ENCODE measurements around the gene OPCML.

OPCML gene

GRCh38 chr11:132718711-132719671 lies 813.3 kb downstream of the OPCML start:
- in situ Hi-C loops (cut with HindIII; ENCODE audit: low sequenced_read_pairs): no loop called here

- in situ Hi-C loops (cut with HindIII; ENCODE audit: low sequenced_read_pairs): no loop called here
Observed at GRCh38 chr11:132717824-132718223, 814.5 kb downstream of the OPCML start.

- in situ Hi-C loops (cut with HindIII; ENCODE audit: low sequenced_read_pairs): no loop called here
Observed at GRCh38 chr11:132716037-132716436, 816.3 kb downstream of the OPCML start.

- in situ Hi-C loops (cut with HindIII; ENCODE audit: low sequenced_read_pairs): no loop called here
Observed at GRCh38 chr11:132714859-132715440, 817.4 kb downstream of the OPCML start.

- in situ Hi-C loops (cut with HindIII; ENCODE audit: low sequenced_read_pairs): no loop called here
Observed at GRCh38 chr11:132712466-132712865, 819.8 kb downstream of the OPCML start.

GRCh38 chr11:132704781-132705375 lies 827.4 kb downstream of the OPCML start:
- in situ Hi-C loops (cut with HindIII; ENCODE audit: low sequenced_read_pairs): no loop called here

- in situ Hi-C loops (cut with HindIII; ENCODE audit: low sequenced_read_pairs): no loop called here
Observed at GRCh38 chr11:132692891-132693290, 839.4 kb downstream of the OPCML start.

- in situ Hi-C loops (cut with HindIII; ENCODE audit: low sequenced_read_pairs): no loop called here
Observed at GRCh38 chr11:132691848-132692550, 840.3 kb downstream of the OPCML start.

GRCh38 chr11:132686886-132687285 lies 845.4 kb downstream of the OPCML start:
- in situ Hi-C loops (cut with HindIII; ENCODE audit: low sequenced_read_pairs): no loop called here

- in situ Hi-C loops (cut with HindIII; ENCODE audit: low sequenced_read_pairs): no loop called here
Observed at GRCh38 chr11:132685174-132685611, 847.1 kb downstream of the OPCML start.

- in situ Hi-C loops (cut with HindIII; ENCODE audit: low sequenced_read_pairs): no loop called here
Observed at GRCh38 chr11:132683602-132684001, 848.7 kb downstream of the OPCML start.

GRCh38 chr11:132681971-132682370 lies 850.3 kb downstream of the OPCML start:
- in situ Hi-C loops (cut with HindIII; ENCODE audit: low sequenced_read_pairs): no loop called here

GRCh38 chr11:132680584-132680983 lies 851.7 kb downstream of the OPCML start:
- in situ Hi-C loops (cut with HindIII; ENCODE audit: low sequenced_read_pairs): no loop called here

GRCh38 chr11:132674151-132674550 lies 858.1 kb downstream of the OPCML start:
- in situ Hi-C loops (cut with HindIII; ENCODE audit: low sequenced_read_pairs): loop anchor here (10.0 kb wide), 1 partner anchor 61 kb away; no protein-coding TSS in a partner anchor

- in situ Hi-C loops (cut with HindIII; ENCODE audit: low sequenced_read_pairs): loop anchor here (10.0 kb wide), 1 partner anchor 63 kb away; no protein-coding TSS in a partner anchor
Observed at GRCh38 chr11:132671851-132672370, 860.4 kb downstream of the OPCML start.

GRCh38 chr11:132670921-132671675 lies 861.2 kb downstream of the OPCML start:
- in situ Hi-C loops (cut with HindIII; ENCODE audit: low sequenced_read_pairs): loop anchor here (10.0 kb wide), 1 partner anchor 64 kb away; no protein-coding TSS in a partner anchor

- in situ Hi-C loops (cut with HindIII; ENCODE audit: low sequenced_read_pairs): loop anchor here (10.0 kb wide), 1 partner anchor 65 kb away; no protein-coding TSS in a partner anchor
Observed at GRCh38 chr11:132669949-132670348, 862.4 kb downstream of the OPCML start.

- in situ Hi-C loops (cut with HindIII; ENCODE audit: low sequenced_read_pairs): no loop called here
Observed at GRCh38 chr11:132665205-132665604, 867.1 kb downstream of the OPCML start.

GRCh38 chr11:132658696-132659095 lies 873.6 kb downstream of the OPCML start:
- in situ Hi-C loops (cut with HindIII; ENCODE audit: low sequenced_read_pairs): no loop called here

GRCh38 chr11:132658004-132658403 lies 874.3 kb downstream of the OPCML start:
- in situ Hi-C loops (cut with HindIII; ENCODE audit: low sequenced_read_pairs): no loop called here

All from endothelial cell of hepatic sinusoid (primary cell).